H1 (cell line): ENCODE measurements around the gene GREB1L. TPM values are rescaled to one million over a fixed set of nuclear protein-coding genes. Genes with fewer than 3 reads are reported as not detected.

Experiments used
- CTCF ChIA-PET: fragments of 300-600 bp; sonication (Branson Sonifier 250); formaldehyde crosslinking; loops from one replicate; lab custom pipeline; 2021; ENCODE audit not compliant: partially characterized antibody; lab: Charles Lee
- POLR2A ChIA-PET: fragments of 300-600 bp; sonication (Branson Sonifier 250); formaldehyde crosslinking; loops from one replicate; lab custom pipeline; 2021; ENCODE audit warnings: inconsistent platforms; ENCODE audit not compliant: partially characterized antibody; lab: Charles Lee
- DNase-seq, 2 experiments: peaks; one replicate each; pipeline versions ENCODE4 v3.0.0 to v3.0.0-alpha.2; 2010 to 2022; ENCODE audit warnings: low spot score in 2 of 2, low read depth in 1 of 2, mixed read lengths in 1 of 2
- FAIRE-seq: peaks from 2 replicates; lab custom pipeline; 2011; peaks lifted over from hg19 to GRCh38; lab: Jason Lieb, UNC
- H2AFZ ChIP-seq: 2 replicates; pipeline ENCODE4 v1.8.1; 2012; ENCODE audit warnings: low read length, inconsistent platforms
- H2AK5ac ChIP-seq: 2 replicates; pipeline ENCODE4 v1.6.1; 2013; ENCODE audit warnings: low read depth, low read length
- H2BK120ac ChIP-seq: replicated peaks from 2 replicates; pipeline ENCODE3; 2013; ENCODE audit warnings: low read depth, low read length, inconsistent platforms
- H2BK12ac ChIP-seq: 2 replicates; pipeline ENCODE4 v1.6.1; 2013; ENCODE audit warnings: low read depth, low read length
- H2BK15ac ChIP-seq: 2 replicates; pipeline ENCODE4 v1.6.1; 2013; ENCODE audit warnings: low read length
- H2BK20ac ChIP-seq: 2 replicates; pipeline ENCODE4 v1.6.1; 2013; ENCODE audit warnings: low read length
- H2BK5ac ChIP-seq: 2 replicates; pipeline ENCODE4 v1.6.1; 2013; ENCODE audit warnings: low read depth, low read length
- H3K14ac ChIP-seq: 2 replicates; pipeline ENCODE4 v1.6.1; 2013; ENCODE audit warnings: inconsistent platforms; ENCODE audit not compliant: insufficient read length
- H3K18ac ChIP-seq: 2 replicates; pipeline ENCODE4 v1.6.1; 2013; ENCODE audit warnings: low read length; ENCODE audit errors: extremely low read depth
- H3K23ac ChIP-seq: 2 replicates; pipeline ENCODE4 v1.6.1; 2013; ENCODE audit warnings: inconsistent platforms; ENCODE audit not compliant: insufficient read length
- H3K23me2 ChIP-seq: 2 replicates; pipeline ENCODE4 v1.6.1; 2013; ENCODE audit warnings: low read depth, low read length
- H3K27ac ChIP-seq: 2 replicates; pipeline ENCODE4 v1.6.1; 2011; ENCODE audit warnings: low read depth, low read length, inconsistent platforms
- H3K27me3 ChIP-seq, 4 experiments: replicated peaks in 1 of 4; 1 replicate in 1 of 4; 2 replicates in 3 of 4; pipeline versions ENCODE4 v1.6.1 to v1.8.1; 2011 to 2013; ENCODE audit warnings: low read length in 3 of 4, mild to moderate bottlenecking in 3 of 4, inconsistent platforms in 2 of 4, mixed read lengths in 2 of 4, moderate library complexity in 1 of 4; ENCODE audit not compliant: control insufficient read depth in 3 of 4, insufficient read depth in 3 of 4; ENCODE audit errors: extremely low read depth in 1 of 4
- H3K36me3 ChIP-seq, 4 experiments: 2 replicates each; pipeline versions ENCODE4 v1.6.1 to v1.8.1; 2011 to 2013; ENCODE audit warnings: mild to moderate bottlenecking in 4 of 4, low read length in 3 of 4, moderate library complexity in 2 of 4, control low read depth in 1 of 4, inconsistent platforms in 1 of 4; ENCODE audit not compliant: insufficient read depth in 4 of 4, control insufficient read depth in 2 of 4
- H3K4ac ChIP-seq: replicated peaks from 2 replicates; pipeline ENCODE3; 2013; ENCODE audit warnings: low read length, low read depth, mixed read lengths, inconsistent platforms; ENCODE audit not compliant: insufficient read length
- H3K4me1 ChIP-seq, 4 experiments: replicated peaks in 1 of 4; 1 replicate in 1 of 4; 2 replicates in 3 of 4; pipeline versions ENCODE4 v1.6.1 to v1.8.1; 2011 to 2013; ENCODE audit warnings: low read length in 3 of 4, inconsistent platforms in 2 of 4, mixed read lengths in 1 of 4; ENCODE audit not compliant: insufficient read depth in 4 of 4, control insufficient read depth in 3 of 4
- H3K4me2 ChIP-seq, 2 experiments: 2 replicates each; pipeline versions ENCODE4 v1.6.1 to v1.8.1; 2011 to 2013; ENCODE audit warnings: low read depth in 2 of 2, low read length in 2 of 2, control low read depth in 1 of 2, inconsistent platforms in 1 of 2, mild to moderate bottlenecking in 1 of 2; ENCODE audit not compliant: insufficient read depth in 1 of 2
- H3K4me3 ChIP-seq, 4 experiments: fragments of 200-600, 300-600 bp in 1 of 4; sonication (generic), shearing (Covaris generic), sonication (Bioruptor Twin) in 1 of 4; 2 replicates each; pipeline versions ENCODE4 v1.5.1 to v1.8.1; 2011 to 2016; ENCODE audit warnings: low read length in 4 of 4, low read depth in 3 of 4, control low read depth in 2 of 4, inconsistent platforms in 2 of 4, mild to moderate bottlenecking in 2 of 4, mixed read lengths in 1 of 4, moderate library complexity in 1 of 4; ENCODE audit not compliant: insufficient read depth in 2 of 4; ENCODE audit errors: extremely low read depth in 1 of 4
- H3K56ac ChIP-seq: replicated peaks from 2 replicates; pipeline ENCODE3; 2013; ENCODE audit warnings: low read depth, mild to moderate bottlenecking, mixed read lengths, low read length, inconsistent platforms; ENCODE audit not compliant: insufficient read length
- H3K79me1 ChIP-seq: 2 replicates; pipeline ENCODE4 v1.6.1; 2013; ENCODE audit warnings: low read depth, low read length, control low read depth
- H3K79me2 ChIP-seq, 2 experiments: 2 replicates each; pipeline versions ENCODE4 v1.6.1 to v1.8.1; 2012 to 2013; ENCODE audit warnings: low read length in 2 of 2, mild to moderate bottlenecking in 2 of 2, inconsistent platforms in 1 of 2; ENCODE audit not compliant: insufficient read depth in 2 of 2, control insufficient read depth in 1 of 2
- H3K9ac ChIP-seq, 4 experiments: replicated peaks in 1 of 4; 1 replicate in 1 of 4; 2 replicates in 3 of 4; pipeline versions ENCODE4 v1.6.1 to v1.8.1; 2011 to 2013; ENCODE audit warnings: low read depth in 3 of 4, low read length in 3 of 4, control low read depth in 2 of 4, mild to moderate bottlenecking in 2 of 4, moderate library complexity in 2 of 4, inconsistent platforms in 1 of 4; ENCODE audit errors: extremely low read depth in 1 of 4
- H3K9me3 ChIP-seq, 2 experiments: 2 replicates each; pipeline versions ENCODE4 v1.6.1 to v1.8.1; 2012 to 2013; ENCODE audit warnings: mild to moderate bottlenecking in 2 of 2, moderate library complexity in 2 of 2, control low read depth in 1 of 2, inconsistent platforms in 1 of 2, low read depth in 1 of 2, low read length in 1 of 2, mixed read lengths in 1 of 2; ENCODE audit not compliant: insufficient read depth in 2 of 2
- H4K20me1 ChIP-seq, 2 experiments: replicated peaks in 1 of 2; 2 replicates each; pipeline versions ENCODE3 to v1.8.1; 2011 to 2013; ENCODE audit warnings: inconsistent platforms in 2 of 2, low read length in 2 of 2, mild to moderate bottlenecking in 1 of 2; ENCODE audit not compliant: insufficient read depth in 2 of 2, control insufficient read depth in 1 of 2
- H4K5ac ChIP-seq: 2 replicates; pipeline ENCODE4 v1.6.1; 2013; ENCODE audit warnings: low read length, low read depth, mixed read lengths, inconsistent platforms; ENCODE audit not compliant: insufficient read length
- H4K8ac ChIP-seq: 2 replicates; pipeline ENCODE4 v1.8.0; 2013; ENCODE audit warnings: mild to moderate bottlenecking, moderate library complexity, low read length, inconsistent platforms; ENCODE audit not compliant: insufficient read depth; ENCODE audit errors: extremely low read depth
- H4K91ac ChIP-seq: replicated peaks from 2 replicates; pipeline ENCODE3; 2013; ENCODE audit warnings: low read length, mixed read lengths, inconsistent platforms; ENCODE audit not compliant: insufficient read length
- EGR1 ChIP-seq: IDR thresholded peaks from 2 replicates; pipeline ENCODE4 v1.6.1; 2011; ENCODE audit warnings: low read depth, low read length, borderline replicate concordance
- SP2 ChIP-seq: IDR thresholded peaks from 2 replicates; pipeline ENCODE4 v1.6.1; 2012; ENCODE audit warnings: mild to moderate bottlenecking, low read length, inconsistent platforms
- TBP ChIP-seq: IDR thresholded peaks from 2 replicates; pipeline ENCODE4 v1.6.1; 2011; ENCODE audit warnings: low read depth, low read length, improper control_type of control experiment
- WGBS, 2 experiments: shearing (Covaris generic) in 1 of 2; methylation state at CpG; one replicate each; pipeline versions ENCODE4 v1.1.6 to v1.1.7; 2013 to 2015; ENCODE audit warnings: low lambda C conversion rate in 2 of 2, mixed read lengths in 2 of 2, inconsistent platforms in 1 of 2, low coverage in 1 of 2, missing lambda C conversion rate in 1 of 2; ENCODE audit not compliant: insufficient replicate concordance in 2 of 2, insufficient coverage in 1 of 2, insufficient read length in 1 of 2; ENCODE audit errors: extremely low coverage in 1 of 2, missing lambda C conversion rate in 1 of 2; 5-methylcytosine and 5-hydroxymethylcytosine counted together
- polyA plus RNA-seq, 7 experiments: library from polyadenylated mRNA; depleted of rRNA in 3 of 7; stranded (reverse) in 5 of 7; unstranded in 2 of 7; fragments of >200 nt in 5 of 7; fragments of 200-250 nt in 2 of 7; gene quantifications; 1 replicate in 5 of 7; 2 replicates in 1 of 7; 4 replicates in 1 of 7; pipeline versions ENCODE4 v1.2.1 to v1.2.3, GENCODE V29; 2011 to 2013; ENCODE audit warnings: missing spikeins in 2 of 7, mixed read lengths in 2 of 7
- total RNA-seq: library from RNA; stranded (reverse); fragmentation: NEBNext Ultra II Directional; extraction: Animal tissue kit (Norgen Biotek cat#: 25700); gene quantifications from 2 replicates; pipeline ENCODE4 v1.2.1, GENCODE V29; 2021

GREB1L gene
- total and polyA plus RNA-seq, 2 of the 8 experiments (the other 6 are each of a cell fraction or from before 2014, with no cell fraction given), result 0.34 to 1.6 TPM

DNA sequence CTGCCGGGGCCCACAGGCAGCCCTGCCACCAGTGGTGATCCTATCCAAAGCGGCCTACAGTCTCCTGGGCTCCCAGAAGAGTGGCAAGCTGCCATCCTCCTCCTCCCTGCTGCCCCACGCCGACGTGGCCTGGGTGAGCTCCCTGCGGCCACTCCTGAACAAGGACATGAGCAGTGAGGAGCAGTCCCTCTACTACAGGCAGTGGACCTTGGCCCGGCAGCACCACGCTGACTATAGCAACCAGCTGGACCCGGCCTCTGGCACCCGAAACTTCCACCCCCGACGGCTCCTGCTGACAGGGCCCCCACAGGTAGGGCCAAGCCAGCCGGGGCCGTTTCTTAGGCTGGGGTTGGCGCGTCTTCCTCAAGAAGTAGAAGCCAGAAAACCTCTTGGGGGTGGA, 258.0 kb downstream of the GREB1L start:
- Histone ChIP-seq H2BK20ac (no peak overlapping the region), H3K23ac (no peak overlapping the region), H4K5ac (no peak overlapping the region), H3K18ac (no peak overlapping the region), H3K79me1 (no peaks in the 10 kb centered on the region; the same call in 1 of the 2 replicates), H3K23me2 (no peaks in the 10 kb centered on the region), H2BK15ac (no peak overlapping the region), H2AFZ (no peak overlapping the region), H2AK5ac (no peak overlapping the region), H3K4ac (no peak overlapping the region), H3K14ac (no peak overlapping the region), H4K91ac (no peak overlapping the region), H3K79me2 (no peaks in the 10 kb centered on the region), H2BK12ac (no peak overlapping the region), H3K9me3 (no peaks in the 10 kb centered on the region), H4K8ac (peak overlapping the region; percentile 59; the same call in 1 of the 2 replicates), H3K4me2 (no peak overlapping the region), H3K27me3 (no peaks in the 10 kb centered on the region), H3K4me1 (no peaks in the 10 kb centered on the region; a peak in 1 of 7 replicates), H3K36me3 (0 out of 8 replicates have a peak, but pooled peaks cover 0 to 2% (median 0%) of the 10 kb centered on the region in 4 experiments), H3K27ac (no peak overlapping the region), H3K56ac (no peak overlapping the region), H2BK120ac (no peak overlapping the region), H3K4me3 (no peak overlapping the region), H2BK5ac (no peak overlapping the region), H4K20me1 (no peaks in the 10 kb centered on the region), H3K9ac (no peak overlapping the region)
- FAIRE-seq (no peak), DNase-seq (no peak)
- 98% methylated on average over 16 of the region's 16 CpGs; no CpG with 5 or more reads in 1 of the 2 experiments for WGBS, 2 experiments
- CTCF ChIA-PET, result interaction anchor here (4.6 kb wide), 1 partner anchor 11 kb away, joined by 32 read pairs; no protein-coding TSS in a partner anchor
- POLR2A ChIA-PET, result interaction anchor here (1.4 kb wide), 1 partner anchor 8 kb away, joined by 3 read pairs; no protein-coding TSS in a partner anchor
- TF ChIP-seq SP2, result no peak
- TF ChIP-seq TBP, result no peak
- TF ChIP-seq EGR1, result no peak
